DOHH2 (cell line): ENCODE results near the gene CIC.

ENCODE experiments used
- EZH2phosphoT487 ChIP-seq: fragments of 200-600 bp; sonication (generic); IDR thresholded peaks from 2 replicates; pipeline ENCODE4 v1.6.1; 2017; ENCODE audit warnings: borderline replicate concordance, mild to moderate bottlenecking, antibody characterized with exemption, low read length, moderate library complexity, mixed read lengths
- TF ChIP-seq, protein P1 (sequence below): fragments of 200-600 bp; sonication (generic); IDR thresholded peaks from one replicate; pipeline ENCODE4 v1.5.1; 2014; ENCODE audit warnings: antibody characterized with exemption, mild to moderate bottlenecking, low read depth, low read length; ENCODE audit not compliant: poor library complexity, severe bottlenecking

GRCh38 chr19:42229855-42230351, 39.1 kb upstream of the CIC start:
- TF ChIP-seq, protein P1, sequence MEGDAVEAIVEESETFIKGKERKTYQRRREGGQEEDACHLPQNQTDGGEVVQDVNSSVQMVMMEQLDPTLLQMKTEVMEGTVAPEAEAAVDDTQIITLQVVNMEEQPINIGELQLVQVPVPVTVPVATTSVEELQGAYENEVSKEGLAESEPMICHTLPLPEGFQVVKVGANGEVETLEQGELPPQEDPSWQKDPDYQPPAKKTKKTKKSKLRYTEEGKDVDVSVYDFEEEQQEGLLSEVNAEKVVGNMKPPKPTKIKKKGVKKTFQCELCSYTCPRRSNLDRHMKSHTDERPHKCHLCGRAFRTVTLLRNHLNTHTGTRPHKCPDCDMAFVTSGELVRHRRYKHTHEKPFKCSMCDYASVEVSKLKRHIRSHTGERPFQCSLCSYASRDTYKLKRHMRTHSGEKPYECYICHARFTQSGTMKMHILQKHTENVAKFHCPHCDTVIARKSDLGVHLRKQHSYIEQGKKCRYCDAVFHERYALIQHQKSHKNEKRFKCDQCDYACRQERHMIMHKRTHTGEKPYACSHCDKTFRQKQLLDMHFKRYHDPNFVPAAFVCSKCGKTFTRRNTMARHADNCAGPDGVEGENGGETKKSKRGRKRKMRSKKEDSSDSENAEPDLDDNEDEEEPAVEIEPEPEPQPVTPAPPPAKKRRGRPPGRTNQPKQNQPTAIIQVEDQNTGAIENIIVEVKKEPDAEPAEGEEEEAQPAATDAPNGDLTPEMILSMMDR: no peak
- TF ChIP-seq EZH2phosphoT487: no peak
